Uterus (tissue), 4 donors: ENCODE measurements around the gene ZCCHC14. TPM values are rescaled to one million over a fixed set of nuclear protein-coding genes. Genes with fewer than 3 reads are reported as not detected.

Experiments
- DNase-seq, 2 donors: peaks; one replicate each; pipeline ENCODE4 v3.0.0-alpha.2; 2019 to 2020
- H3K27ac ChIP-seq, 2 donors: fragments of 200-600 bp; sonication (generic); 1 replicate in 1 of 2; 2 replicates in 1 of 2; pipeline ENCODE4 v1.5.1; 2016 to 2018
- H3K27me3 ChIP-seq, 2 donors: fragments of 200-600 bp; sonication (generic); one replicate each; pipeline ENCODE4 v1.5.1; 2018 to 2019; ENCODE audit warnings: control low read depth in 1 of 2
- H3K36me3 ChIP-seq, 2 donors: fragments of 200-600 bp; sonication (generic); one replicate each; pipeline ENCODE4 v1.5.1; 2019; ENCODE audit warnings: control low read depth in 1 of 2
- H3K4me1 ChIP-seq, 2 donors: fragments of 200-600 bp; sonication (generic); one replicate each; pipeline ENCODE4 v1.5.1; 2018 to 2019; ENCODE audit warnings: control low read depth in 1 of 2
- H3K4me3 ChIP-seq, 2 donors: fragments of 200-600 bp; sonication (generic); 1 replicate in 1 of 2; 2 replicates in 1 of 2; pipeline ENCODE4 v1.5.1; 2018 to 2019; ENCODE audit warnings: mild to moderate bottlenecking in 1 of 2
- H3K9me3 ChIP-seq, 2 donors: fragments of 200-600 bp; sonication (generic); one replicate each; pipeline ENCODE4 v1.5.1; 2019; ENCODE audit warnings: control low read depth in 1 of 2
- POLR2A ChIP-seq, 2 donors: fragments of 450-650 bp; IDR thresholded peaks; one replicate each; pipeline ENCODE4 v1.6.1; 2016; ENCODE audit warnings: antibody characterized with exemption in 2 of 2, mild to moderate bottlenecking in 1 of 2, moderate library complexity in 1 of 2
- intact Hi-C: fragments of 100-400 bp; cut with DNase I; formaldehyde crosslinking; loops from one replicate; pipeline ENCODE4 v1.15.1; 2023; ENCODE audit warnings: low total_unique reads
- total RNA-seq, 4 donors: library from RNA; depleted of rRNA in 3 of 4; stranded (reverse); fragments of >200 nt in 3 of 4; gene quantifications; one replicate each; pipeline versions ENCODE4 v1.1.0 to v1.2.4, GENCODE V29; 2014 to 2023
- TF ChIP-seq, protein P1 (sequence below), 4 experiments: fragments of 200-600 bp in 2 of 4; fragments of 450-650 bp in 2 of 4; sonication (generic) in 2 of 4; IDR thresholded peaks; one replicate each; pipeline ENCODE4 v1.5.1; 2016 to 2019; ENCODE audit warnings: antibody characterized with exemption in 4 of 4, mild to moderate bottlenecking in 2 of 4, moderate library complexity in 1 of 4
- donor health status: DM: yes; HTN: yes; CAD: no.

Gene ZCCHC14
- total RNA-seq, 4 donors from 2014 or later, result 9.2 to 33.0 (median 20.6) TPM

- no peaks in the 10 kb centered on the region for H3K36me3 ChIP-seq
- H3K4me3 ChIP-seq, result no peak overlapping the region
- H3K4me1 ChIP-seq, result no peaks in the 10 kb centered on the region
- H3K27me3 ChIP-seq, result no peaks in the 10 kb centered on the region
- no peaks in the 10 kb centered on the region for H3K9me3 ChIP-seq
- TF ChIP-seq, protein P1, sequence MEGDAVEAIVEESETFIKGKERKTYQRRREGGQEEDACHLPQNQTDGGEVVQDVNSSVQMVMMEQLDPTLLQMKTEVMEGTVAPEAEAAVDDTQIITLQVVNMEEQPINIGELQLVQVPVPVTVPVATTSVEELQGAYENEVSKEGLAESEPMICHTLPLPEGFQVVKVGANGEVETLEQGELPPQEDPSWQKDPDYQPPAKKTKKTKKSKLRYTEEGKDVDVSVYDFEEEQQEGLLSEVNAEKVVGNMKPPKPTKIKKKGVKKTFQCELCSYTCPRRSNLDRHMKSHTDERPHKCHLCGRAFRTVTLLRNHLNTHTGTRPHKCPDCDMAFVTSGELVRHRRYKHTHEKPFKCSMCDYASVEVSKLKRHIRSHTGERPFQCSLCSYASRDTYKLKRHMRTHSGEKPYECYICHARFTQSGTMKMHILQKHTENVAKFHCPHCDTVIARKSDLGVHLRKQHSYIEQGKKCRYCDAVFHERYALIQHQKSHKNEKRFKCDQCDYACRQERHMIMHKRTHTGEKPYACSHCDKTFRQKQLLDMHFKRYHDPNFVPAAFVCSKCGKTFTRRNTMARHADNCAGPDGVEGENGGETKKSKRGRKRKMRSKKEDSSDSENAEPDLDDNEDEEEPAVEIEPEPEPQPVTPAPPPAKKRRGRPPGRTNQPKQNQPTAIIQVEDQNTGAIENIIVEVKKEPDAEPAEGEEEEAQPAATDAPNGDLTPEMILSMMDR (IDR thresholded peaks at IDR 0.05), result no peak
- TF ChIP-seq POLR2A (IDR thresholded peaks at IDR 0.05), result no peak
- intact Hi-C loops, result no loop called here
- DNase-seq, result no peak
- H3K27ac ChIP-seq, result no peak overlapping the region
Observed at GRCh38 chr16:87442581-87442966, 50.2 kb downstream of the ZCCHC14 start.

- no peak for TF ChIP-seq POLR2A (IDR thresholded peaks at IDR 0.05)
- TF ChIP-seq, protein P1 (IDR thresholded peaks at IDR 0.05), result no peak
- intact Hi-C loops, result no loop called here
- no peak for DNase-seq
Observed at GRCh38 chr16:87441886-87442580, 50.8 kb downstream of the ZCCHC14 start.

GRCh38 chr16:87439926-87440325 lies 52.9 kb downstream of the ZCCHC14 start:
- no peak overlapping the region for H3K27ac ChIP-seq
- no peaks in the 10 kb centered on the region for H3K27me3 ChIP-seq
- intact Hi-C loops, result no loop called here
- H3K4me3 ChIP-seq, result no peak overlapping the region
- no peak for TF ChIP-seq POLR2A (IDR thresholded peaks at IDR 0.05)
- TF ChIP-seq, protein P1 (IDR thresholded peaks at IDR 0.05), result no peak
- DNase-seq, result no peak
- no peaks in the 10 kb centered on the region for H3K36me3 ChIP-seq
- H3K9me3 ChIP-seq, result no peaks in the 10 kb centered on the region
- H3K4me1 ChIP-seq, result peaks cover 0 to 4% of the 10 kb centered on the region in 2 donors

More at GRCh38 chr16:87441886-87442580, 50.8 kb downstream of the ZCCHC14 start:
- Histone ChIP-seq H3K27me3 (no peaks in the 10 kb centered on the region), H3K4me1 (no peaks in the 10 kb centered on the region), H3K9me3 (no peaks in the 10 kb centered on the region), H3K36me3 (no peaks in the 10 kb centered on the region), H3K27ac (no peak overlapping the region), H3K4me3 (no peak overlapping the region)

GRCh38 chr16:87438611-87438985 lies 54.2 kb downstream of the ZCCHC14 start:
- Histone ChIP-seq H3K9me3 (no peaks in the 10 kb centered on the region), H3K4me1 (peaks cover 0 to 4% of the 10 kb centered on the region in 2 donors), H3K4me3 (no peak overlapping the region), H3K27ac (no peak overlapping the region), H3K27me3 (no peaks in the 10 kb centered on the region), H3K36me3 (no peaks in the 10 kb centered on the region)
- no peak for DNase-seq
- TF ChIP-seq, protein P1 (IDR thresholded peaks at IDR 0.05), result no peak
- no peak for TF ChIP-seq POLR2A (IDR thresholded peaks at IDR 0.05)
- intact Hi-C loops, result no loop called here

DNA sequence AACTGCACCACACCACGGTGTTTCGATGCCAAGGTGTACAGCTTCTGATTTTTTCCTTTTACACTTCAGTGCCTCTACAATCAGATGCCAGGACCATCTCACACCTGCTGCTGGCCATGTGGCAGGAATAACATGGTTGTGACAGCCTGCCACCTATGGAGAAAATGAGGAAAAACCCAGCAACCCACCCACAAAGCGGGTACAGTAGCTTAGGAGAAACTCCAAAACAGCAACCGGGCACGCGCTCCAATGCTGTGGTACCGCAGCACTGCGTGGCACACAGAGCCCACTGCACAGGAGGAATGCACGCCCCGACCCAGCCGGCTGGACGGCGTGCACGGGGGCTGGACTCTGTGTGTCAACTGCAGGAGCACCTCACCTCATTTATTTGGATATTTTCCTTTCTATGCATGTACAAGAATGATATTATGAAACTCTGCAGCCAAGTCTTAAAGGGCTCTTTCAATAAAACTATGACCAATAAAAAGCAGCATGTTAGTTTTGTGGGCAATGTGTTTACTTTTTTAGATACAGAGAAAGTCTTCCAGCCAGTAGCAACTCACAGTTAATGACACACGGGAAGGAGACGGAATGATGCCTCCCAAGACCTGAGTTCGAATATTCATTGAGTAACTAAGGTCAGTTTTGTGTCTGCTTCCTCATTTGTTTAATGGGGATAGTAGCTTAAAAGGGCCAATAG lies 54.8 kb downstream of the ZCCHC14 start:
- H3K27me3 ChIP-seq, result no peaks in the 10 kb centered on the region
- no peak for DNase-seq
- no peaks in the 10 kb centered on the region for H3K36me3 ChIP-seq
- TF ChIP-seq, protein P1 (IDR thresholded peaks at IDR 0.05), result no peak
- TF ChIP-seq POLR2A (IDR thresholded peaks at IDR 0.05), result no peak
- H3K4me3 ChIP-seq, result no peak overlapping the region
- H3K27ac ChIP-seq, result no peak overlapping the region
- H3K9me3 ChIP-seq, result no peaks in the 10 kb centered on the region
- H3K4me1 ChIP-seq, result peaks cover 0 to 4% of the 10 kb centered on the region in 2 donors
- intact Hi-C loops, result no loop called here
